Ureter (tissue), 1 donor: ENCODE results near the gene ATAD1. TPM values are rescaled to one million over a fixed set of nuclear protein-coding genes. Genes with fewer than 3 reads are reported as not detected.

Experiments used
- DNase-seq: peaks from one replicate; pipeline ENCODE4 v3.0.0-alpha.2; 2020; ENCODE audit warnings: low spot score
- total RNA-seq: library from RNA; stranded (reverse); gene quantifications from one replicate; pipeline ENCODE4 v1.2.4, GENCODE V29; 2023
- donor health status: DM: yes; HTN: yes; CAD: no.

The ATAD1 gene
- total RNA-seq, 1 donor from 2014 or later = 69.8 TPM

- no peak for DNase-seq
These were observed 102.3 kb downstream of the ATAD1 start for GRCh38 chr10:87715552-87716347.

- DNase-seq = no peak
These were observed 104.3 kb downstream of the ATAD1 start for GRCh38 chr10:87713707-87714106.

GRCh38 chr10:87712913-87713616 lies 105.0 kb downstream of the ATAD1 start:
- no peak for DNase-seq

GRCh38 chr10:87707254-87707653 lies 110.8 kb downstream of the ATAD1 start:
- no peak for DNase-seq

GRCh38 chr10:87706731-87707130 lies 111.3 kb downstream of the ATAD1 start:
- DNase-seq = no peak

- DNase-seq = no peak
These were observed 112.7 kb downstream of the ATAD1 start for GRCh38 chr10:87705339-87705738.

GRCh38 chr10:87703771-87704170 lies 114.3 kb downstream of the ATAD1 start:
- no peak for DNase-seq

GRCh38 chr10:87702973-87703294 lies 115.1 kb downstream of the ATAD1 start:
- DNase-seq = no peak

GRCh38 chr10:87702260-87702972 lies 115.6 kb downstream of the ATAD1 start:
- DNase-seq = no peak

Other genes starting within 250 kb of the ATAD1 start
- gene PAPSS2, start 158.3 kb downstream of the ATAD1 start, total RNA-seq = 11.7 TPM
- gene KLLN, start 45.3 kb upstream of the ATAD1 start, total RNA-seq = 2.1 TPM
- gene PTEN, start 45.4 kb upstream of the ATAD1 start, total RNA-seq = 159 TPM